ENCODE data around the gene MARVELD1. TPM values are rescaled to one million over a fixed set of nuclear protein-coding genes. Genes with fewer than 3 reads are reported as not detected.

The MARVELD1 gene
- total RNA-seq, 4 donors from 2014 or later, result 25.8 to 36.7 (median 31.0) TPM

DNA sequence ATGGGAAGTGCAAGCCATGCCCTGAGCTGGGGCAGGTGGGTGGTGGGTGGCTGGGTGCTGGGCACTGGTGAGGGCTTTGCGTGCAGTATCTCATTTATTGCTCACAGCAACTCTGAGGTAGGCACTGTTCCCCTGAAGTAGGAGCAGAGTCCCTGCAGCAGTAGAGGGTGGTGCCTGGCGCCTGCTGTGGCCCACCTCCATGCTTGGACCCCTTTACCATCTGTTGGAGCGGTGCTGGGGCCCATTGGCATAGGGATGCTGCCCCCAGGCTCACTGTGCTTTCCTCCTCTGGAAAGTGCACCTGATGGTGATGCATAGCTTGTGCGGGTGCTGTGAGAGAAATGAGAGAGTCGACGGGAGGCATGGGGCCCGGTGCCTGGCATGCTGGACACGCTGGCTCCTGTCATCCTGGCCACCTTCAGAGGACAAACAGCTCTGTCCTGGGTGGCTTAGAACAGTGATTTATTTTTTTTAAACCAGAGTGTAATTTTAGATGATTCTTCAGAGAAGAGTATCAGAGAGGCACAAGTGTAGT is 47.9 kb downstream of the MARVELD1 start:
- peaks cover 55% of the 10 kb centered on the region for H3K36me3 ChIP-seq
- no peaks in the 10 kb centered on the region for H3K9me3 ChIP-seq
- TF ChIP-seq EP300 (IDR thresholded peaks at IDR 0.05) (no peak), POLR2A (IDR thresholded peaks at IDR 0.05) (no peak), POLR2AphosphoS5 (IDR thresholded peaks at IDR 0.05) (no peak)
- TF ChIP-seq, protein P1, sequence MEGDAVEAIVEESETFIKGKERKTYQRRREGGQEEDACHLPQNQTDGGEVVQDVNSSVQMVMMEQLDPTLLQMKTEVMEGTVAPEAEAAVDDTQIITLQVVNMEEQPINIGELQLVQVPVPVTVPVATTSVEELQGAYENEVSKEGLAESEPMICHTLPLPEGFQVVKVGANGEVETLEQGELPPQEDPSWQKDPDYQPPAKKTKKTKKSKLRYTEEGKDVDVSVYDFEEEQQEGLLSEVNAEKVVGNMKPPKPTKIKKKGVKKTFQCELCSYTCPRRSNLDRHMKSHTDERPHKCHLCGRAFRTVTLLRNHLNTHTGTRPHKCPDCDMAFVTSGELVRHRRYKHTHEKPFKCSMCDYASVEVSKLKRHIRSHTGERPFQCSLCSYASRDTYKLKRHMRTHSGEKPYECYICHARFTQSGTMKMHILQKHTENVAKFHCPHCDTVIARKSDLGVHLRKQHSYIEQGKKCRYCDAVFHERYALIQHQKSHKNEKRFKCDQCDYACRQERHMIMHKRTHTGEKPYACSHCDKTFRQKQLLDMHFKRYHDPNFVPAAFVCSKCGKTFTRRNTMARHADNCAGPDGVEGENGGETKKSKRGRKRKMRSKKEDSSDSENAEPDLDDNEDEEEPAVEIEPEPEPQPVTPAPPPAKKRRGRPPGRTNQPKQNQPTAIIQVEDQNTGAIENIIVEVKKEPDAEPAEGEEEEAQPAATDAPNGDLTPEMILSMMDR (IDR thresholded peaks at IDR 0.05), result no peak
- WGBS, result 95% methylated on average over 7 of the region's 8 CpGs
- peaks cover 4% of the 10 kb centered on the region for H3K4me1 ChIP-seq
- no peak for DNase-seq (ENCODE audit: low spot score in 2 of 2)
- no peak overlapping the region for H3K27ac ChIP-seq
- no peaks in the 10 kb centered on the region for H3K27me3 ChIP-seq
- no peak overlapping the region for H3K4me3 ChIP-seq

DNA sequence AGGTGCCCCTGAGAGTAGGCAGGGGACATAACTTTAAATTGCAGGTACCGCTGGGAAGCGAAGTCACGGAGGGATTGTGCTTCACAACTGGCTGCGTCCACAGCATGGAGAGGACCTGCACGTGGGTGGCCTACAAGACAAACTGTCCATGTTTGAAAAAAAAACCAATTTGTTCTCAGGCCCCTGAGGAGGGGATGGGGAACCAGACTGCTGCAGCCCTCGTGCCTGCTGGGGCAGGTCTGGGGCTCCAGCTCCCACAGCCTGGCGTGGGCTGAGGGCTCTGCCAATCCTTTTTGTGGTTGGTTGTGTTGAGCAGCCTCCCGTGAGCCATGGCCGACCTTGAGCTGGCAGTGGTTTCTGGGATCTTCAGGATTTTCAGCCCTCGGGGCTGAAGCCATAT is 48.5 kb downstream of the MARVELD1 start:
- 89% methylated on average over 8 of the region's 10 CpGs for WGBS
- Histone ChIP-seq H3K27ac (no peak overlapping the region), H3K4me3 (no peak overlapping the region), H3K4me1 (peaks cover 4% of the 10 kb centered on the region), H3K9me3 (no peaks in the 10 kb centered on the region), H3K27me3 (no peaks in the 10 kb centered on the region), H3K36me3 (peaks cover 48% of the 10 kb centered on the region)
- TF ChIP-seq POLR2A (IDR thresholded peaks at IDR 0.05) (no peak), EP300 (IDR thresholded peaks at IDR 0.05) (no peak), POLR2AphosphoS5 (IDR thresholded peaks at IDR 0.05) (no peak)
- TF ChIP-seq, protein P1 (IDR thresholded peaks at IDR 0.05), result no peak
- no peak for DNase-seq (ENCODE audit: low spot score in 2 of 2)

DNA sequence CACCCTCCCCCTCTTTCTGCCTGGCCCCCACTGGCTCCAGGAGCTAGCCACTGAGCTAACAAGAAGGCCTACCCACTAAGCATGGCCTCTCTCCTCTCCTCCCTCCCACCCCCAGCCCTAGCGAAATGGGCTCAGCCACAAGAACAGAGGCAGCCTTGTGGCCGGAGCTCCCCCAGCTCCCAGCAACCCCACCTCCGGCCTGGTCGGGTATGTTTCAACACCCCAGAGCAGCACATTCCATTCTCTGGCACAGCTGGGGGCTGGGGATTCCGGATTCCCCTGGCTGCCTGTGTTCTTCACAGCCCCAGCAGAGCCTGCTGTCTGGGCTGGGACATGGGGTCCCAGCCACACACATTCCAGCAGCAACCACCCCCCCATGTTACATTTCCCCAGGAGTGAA is 49.3 kb downstream of the MARVELD1 start:
- no peaks in the 10 kb centered on the region for H3K9me3 ChIP-seq
- TF ChIP-seq POLR2AphosphoS5 (IDR thresholded peaks at IDR 0.05) (no peak), EP300 (IDR thresholded peaks at IDR 0.05) (no peak), POLR2A (IDR thresholded peaks at IDR 0.05) (no peak)
- TF ChIP-seq, protein P1 (IDR thresholded peaks at IDR 0.05), result no peak
- no peak for DNase-seq (ENCODE audit: low spot score in 2 of 2)
- H3K36me3 ChIP-seq, result peaks cover 41% of the 10 kb centered on the region
- no peak overlapping the region for H3K4me3 ChIP-seq
- WGBS, result 77% methylated on average over 3 of the region's 5 CpGs
- H3K4me1 ChIP-seq, result peaks cover 4% of the 10 kb centered on the region
- H3K27ac ChIP-seq, result no peak overlapping the region
- H3K27me3 ChIP-seq, result no peaks in the 10 kb centered on the region

DNA sequence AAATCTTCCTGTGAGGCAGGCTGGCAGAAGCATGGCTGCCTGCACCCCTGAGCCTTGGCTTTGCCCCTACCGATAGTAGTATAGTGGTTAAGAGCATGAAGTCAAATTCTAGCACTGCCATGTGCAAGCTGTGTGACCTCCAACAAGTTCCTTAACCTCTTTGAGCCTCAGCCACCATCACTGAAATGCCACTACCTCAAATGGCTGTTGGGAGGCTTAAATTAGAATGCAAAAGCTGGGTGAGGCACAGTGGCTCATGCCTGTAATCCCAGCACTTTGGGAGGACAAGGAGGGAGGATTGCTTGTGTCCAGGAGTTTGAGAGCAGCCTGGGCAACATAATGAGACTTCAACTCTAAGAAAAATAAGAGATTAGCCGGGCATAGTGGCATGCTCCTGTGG is 49.9 kb downstream of the MARVELD1 start:
- Histone ChIP-seq H3K9me3 (no peaks in the 10 kb centered on the region), H3K4me3 (no peak overlapping the region), H3K36me3 (peaks cover 37% of the 10 kb centered on the region), H3K27ac (no peak overlapping the region), H3K27me3 (peaks cover 2% of the 10 kb centered on the region), H3K4me1 (peaks cover 4% of the 10 kb centered on the region)
- TF ChIP-seq, protein P1 (IDR thresholded peaks at IDR 0.05), result no peak
- TF ChIP-seq POLR2AphosphoS5 (IDR thresholded peaks at IDR 0.05) (no peak), EP300 (IDR thresholded peaks at IDR 0.05) (no peak), POLR2A (IDR thresholded peaks at IDR 0.05) (no peak)
- WGBS, result 80% methylated on average over 2 of the region's 2 CpGs
- no peak for DNase-seq (ENCODE audit: low spot score in 2 of 2)

DNA sequence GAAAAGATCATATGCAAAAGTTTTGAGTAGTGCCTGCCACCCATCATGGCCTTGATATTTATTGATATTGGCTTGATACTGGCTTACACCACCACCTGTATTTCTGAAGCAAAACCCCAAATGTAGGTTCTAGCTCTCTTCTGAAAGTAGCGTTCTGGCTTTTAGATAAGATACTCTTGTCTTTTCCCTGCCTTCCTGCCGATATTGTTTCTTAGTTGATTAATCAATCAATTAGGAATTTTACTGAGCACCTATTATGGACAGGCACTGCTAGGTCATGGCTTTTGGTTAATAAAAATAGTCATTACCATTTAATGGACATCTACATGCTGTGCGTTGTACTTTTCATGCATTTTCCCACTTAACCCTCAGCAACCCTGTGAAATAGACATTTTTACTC is 50.4 kb downstream of the MARVELD1 start:
- H3K27ac ChIP-seq, result no peak overlapping the region
- H3K36me3 ChIP-seq, result peaks cover 32% of the 10 kb centered on the region
- H3K9me3 ChIP-seq, result no peaks in the 10 kb centered on the region
- peaks cover 4% of the 10 kb centered on the region for H3K4me1 ChIP-seq
- no peak for TF ChIP-seq POLR2A (IDR thresholded peaks at IDR 0.05)
- no peak for TF ChIP-seq EP300 (IDR thresholded peaks at IDR 0.05)
- TF ChIP-seq, protein P1 (IDR thresholded peaks at IDR 0.05), result no peak
- no peak for TF ChIP-seq POLR2AphosphoS5 (IDR thresholded peaks at IDR 0.05)
- peaks cover 5% of the 10 kb centered on the region for H3K27me3 ChIP-seq
- WGBS, result 92% methylated on average over 3 of the region's 3 CpGs
- no peak for DNase-seq (ENCODE audit: low spot score in 2 of 2)
- no peak overlapping the region for H3K4me3 ChIP-seq

All from suprapubic skin (tissue), 4 donors.